Measurements from ENCODE around the gene DECR2. TPM values are rescaled to one million over a fixed set of nuclear protein-coding genes. Genes with fewer than 3 reads are reported as not detected.
"Not testable (repeated sequence)": the region's sequence is repeated elsewhere in the genome, so short reads cannot be mapped to it uniquely, and the experiment has no call there.

Gene DECR2
- total RNA-seq: 36.8 TPM

- DNase-seq (ENCODE audit: low spot score): peak; percentile 97
Measured at GRCh38 chr16:401468-402348, at the start of gene DECR2. DECR2 (plus strand) TSS chr16:401885; CDS start chr16:401964, 79 bp downstream.

GRCh38 chr16:352547-353403 is 48.9 kb upstream of the DECR2 start, which contains the start of gene AXIN1:
AXIN1 (minus strand) TSS chr16:352723; CDS start chr16:347025, 5,698 bp downstream.
- peak; percentile 100 for DNase-seq (ENCODE audit: low spot score)

- DNase-seq (ENCODE audit: low spot score): no peak
Measured at GRCh38 chr16:353404-354290, 48.0 kb upstream of the DECR2 start.

GRCh38 chr16:354291-354881 is 47.3 kb upstream of the DECR2 start:
- no peak for DNase-seq (ENCODE audit: low spot score)

GRCh38 chr16:354971-355461 is 46.7 kb upstream of the DECR2 start:
- DNase-seq (ENCODE audit: low spot score): no peak

- no peak for DNase-seq (ENCODE audit: low spot score)
Measured at GRCh38 chr16:356741-357140, 44.9 kb upstream of the DECR2 start.

- no peak for DNase-seq (ENCODE audit: low spot score)
Measured at GRCh38 chr16:359067-359763, 42.5 kb upstream of the DECR2 start.

- no peak for DNase-seq (ENCODE audit: low spot score)
Measured at GRCh38 chr16:359871-360697, 41.6 kb upstream of the DECR2 start.

- DNase-seq (ENCODE audit: low spot score): no peak
Measured at GRCh38 chr16:360698-361336, 40.9 kb upstream of the DECR2 start.

GRCh38 chr16:361341-361871 is 40.3 kb upstream of the DECR2 start:
- DNase-seq (ENCODE audit: low spot score): no peak

- peak; percentile 68 for DNase-seq (ENCODE audit: low spot score)
Measured at GRCh38 chr16:361872-362701, 39.6 kb upstream of the DECR2 start.

- DNase-seq (ENCODE audit: low spot score): not testable (repeated sequence)
Measured at GRCh38 chr16:362702-362999, 39.0 kb upstream of the DECR2 start.

- DNase-seq (ENCODE audit: low spot score): no peak
Measured at GRCh38 chr16:363110-363765, 38.4 kb upstream of the DECR2 start.

- no peak for DNase-seq (ENCODE audit: low spot score)
Measured at GRCh38 chr16:363766-364490, 37.8 kb upstream of the DECR2 start.

GRCh38 chr16:364595-365491 is 36.8 kb upstream of the DECR2 start:
- DNase-seq (ENCODE audit: low spot score): no peak

GRCh38 chr16:366476-366875 is 35.2 kb upstream of the DECR2 start:
- DNase-seq (ENCODE audit: low spot score): no peak
